Measurements from ENCODE around the gene ARHGAP33.

Gene ARHGAP33

DNA sequence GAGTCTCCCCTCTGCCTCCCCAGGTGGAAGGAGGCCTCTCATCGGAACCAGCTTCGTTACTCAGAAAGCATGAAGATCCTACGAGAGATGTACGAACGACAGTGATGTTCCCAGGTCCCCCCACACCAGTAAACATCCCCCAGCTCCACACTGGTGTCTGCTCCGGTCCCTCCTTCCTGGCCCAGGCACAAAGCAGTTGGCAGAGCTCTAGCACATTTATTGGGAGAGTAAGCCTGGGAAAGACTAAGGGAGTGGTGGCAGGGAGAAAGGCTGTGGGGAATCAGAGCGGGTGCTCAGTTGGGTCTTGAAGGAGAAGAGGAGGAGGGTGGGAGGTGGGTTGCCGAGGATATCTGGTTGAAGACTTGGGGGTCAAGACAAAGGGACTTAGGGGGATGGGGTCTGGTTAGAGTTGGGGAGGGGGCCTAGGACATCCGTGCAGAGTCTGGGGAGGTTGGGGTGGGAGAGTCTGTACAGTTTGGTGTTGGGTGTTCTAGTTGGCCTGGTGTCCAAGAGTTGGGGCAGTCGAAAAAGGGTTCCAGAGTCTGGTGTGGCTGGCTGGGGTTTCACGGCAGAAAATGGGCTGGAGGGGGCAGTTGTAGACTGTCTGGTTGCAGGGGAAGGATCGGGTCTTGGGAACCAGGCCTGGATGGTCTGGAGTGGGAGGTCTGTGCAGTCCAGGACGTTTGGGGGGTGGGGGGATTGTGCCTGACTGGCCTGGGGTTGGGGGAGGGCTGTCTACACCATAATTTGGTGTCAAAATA lies 20.8 kb upstream of the ARHGAP33 start:
- Histone ChIP-seq H3K4me2 (ENCODE audit: low read depth, low read length, poor library complexity, severe bottlenecking) (no peak overlapping the region), H3K27me3 (ENCODE audit: insufficient read depth, low read length, poor library complexity, severe bottlenecking) (no peaks in the 10 kb centered on the region), H3K36me3 (ENCODE audit: insufficient read depth, low read length) (no peaks in the 10 kb centered on the region; the same call in 1 of the 2 replicates), H3K9me3 (ENCODE audit: insufficient read depth, low read depth, low read length) (no peaks in the 10 kb centered on the region), H3K9ac (ENCODE audit: low read depth, low read length, poor library complexity, severe bottlenecking) (no peak overlapping the region), H4K20me1 (ENCODE audit: insufficient read depth, low read length, poor library complexity, severe bottlenecking) (no peaks in the 10 kb centered on the region), H3K4me1 (ENCODE audit: insufficient read depth, low read length, poor library complexity, severe bottlenecking) (peaks cover 18% of the 10 kb centered on the region), H2AFZ (ENCODE audit: low read length) (no peak overlapping the region), H3K79me2 (ENCODE audit: insufficient read depth, low read length) (peaks cover 15% of the 10 kb centered on the region; the same call in 1 of the 2 replicates), H3F3A (ENCODE audit: low read depth) (no peaks in the 10 kb centered on the region), H3K4me3 (ENCODE audit: low read length, poor library complexity, severe bottlenecking) (no peak overlapping the region), H3K9me2 (replicated peaks; ENCODE audit: low read depth, low read length) (no peaks in the 10 kb centered on the region)
- TF ChIP-seq, protein P1, sequence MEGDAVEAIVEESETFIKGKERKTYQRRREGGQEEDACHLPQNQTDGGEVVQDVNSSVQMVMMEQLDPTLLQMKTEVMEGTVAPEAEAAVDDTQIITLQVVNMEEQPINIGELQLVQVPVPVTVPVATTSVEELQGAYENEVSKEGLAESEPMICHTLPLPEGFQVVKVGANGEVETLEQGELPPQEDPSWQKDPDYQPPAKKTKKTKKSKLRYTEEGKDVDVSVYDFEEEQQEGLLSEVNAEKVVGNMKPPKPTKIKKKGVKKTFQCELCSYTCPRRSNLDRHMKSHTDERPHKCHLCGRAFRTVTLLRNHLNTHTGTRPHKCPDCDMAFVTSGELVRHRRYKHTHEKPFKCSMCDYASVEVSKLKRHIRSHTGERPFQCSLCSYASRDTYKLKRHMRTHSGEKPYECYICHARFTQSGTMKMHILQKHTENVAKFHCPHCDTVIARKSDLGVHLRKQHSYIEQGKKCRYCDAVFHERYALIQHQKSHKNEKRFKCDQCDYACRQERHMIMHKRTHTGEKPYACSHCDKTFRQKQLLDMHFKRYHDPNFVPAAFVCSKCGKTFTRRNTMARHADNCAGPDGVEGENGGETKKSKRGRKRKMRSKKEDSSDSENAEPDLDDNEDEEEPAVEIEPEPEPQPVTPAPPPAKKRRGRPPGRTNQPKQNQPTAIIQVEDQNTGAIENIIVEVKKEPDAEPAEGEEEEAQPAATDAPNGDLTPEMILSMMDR (conservative IDR thresholded peaks at IDR 0.05; ENCODE audit: low read length), result no peak
- TF ChIP-seq EZH2phosphoT487 (IDR thresholded peaks at IDR 0.05; ENCODE audit: borderline replicate concordance), result no peak

DNA sequence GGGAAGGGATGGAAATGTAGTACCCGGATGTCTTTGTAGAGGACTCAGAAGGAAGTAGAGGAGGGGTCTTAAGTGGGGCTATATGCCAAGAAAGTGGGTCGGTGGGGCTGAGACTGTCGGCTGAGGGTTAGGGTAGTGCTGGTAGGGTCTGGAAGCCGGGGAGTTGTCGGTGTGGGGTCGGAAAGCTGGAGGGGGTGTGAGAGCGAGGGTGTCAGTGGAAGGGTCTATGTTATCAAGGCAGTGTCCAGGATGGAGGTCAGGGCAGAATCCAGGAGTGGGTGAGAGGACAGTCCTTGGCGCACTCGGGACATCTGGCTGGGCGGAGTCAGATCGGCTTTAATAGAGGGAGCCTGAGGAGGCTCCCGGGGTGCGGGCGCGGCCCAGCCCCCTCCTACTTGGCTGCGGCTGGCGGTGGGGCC lies 20.2 kb upstream of the ARHGAP33 start:
- H3K4me1 ChIP-seq (ENCODE audit: insufficient read depth, low read length, poor library complexity, severe bottlenecking), result peaks cover 15% of the 10 kb centered on the region
- H3F3A ChIP-seq (ENCODE audit: low read depth), result no peaks in the 10 kb centered on the region
- no peaks in the 10 kb centered on the region; the same call in 1 of the 2 replicates for H3K36me3 ChIP-seq (ENCODE audit: insufficient read depth, low read length)
- peaks cover 14% of the 10 kb centered on the region; the same call in 1 of the 2 replicates for H3K79me2 ChIP-seq (ENCODE audit: insufficient read depth, low read length)
- no peak overlapping the region for H2AFZ ChIP-seq (ENCODE audit: low read length)
- no peaks in the 10 kb centered on the region for H3K9me2 ChIP-seq (replicated peaks; ENCODE audit: low read depth, low read length)
- no peak overlapping the region for H3K4me2 ChIP-seq (ENCODE audit: low read depth, low read length, poor library complexity, severe bottlenecking)
- H3K27me3 ChIP-seq (ENCODE audit: insufficient read depth, low read length, poor library complexity, severe bottlenecking), result no peaks in the 10 kb centered on the region
- TF ChIP-seq, protein P1 (conservative IDR thresholded peaks at IDR 0.05; ENCODE audit: low read length), result no peak
- no peak for TF ChIP-seq EZH2phosphoT487 (IDR thresholded peaks at IDR 0.05; ENCODE audit: borderline replicate concordance)
- H3K4me3 ChIP-seq (ENCODE audit: low read length, poor library complexity, severe bottlenecking), result no peak overlapping the region
- H3K9ac ChIP-seq (ENCODE audit: low read depth, low read length, poor library complexity, severe bottlenecking), result no peak overlapping the region
- no peaks in the 10 kb centered on the region for H3K9me3 ChIP-seq (ENCODE audit: insufficient read depth, low read depth, low read length)
- H4K20me1 ChIP-seq (ENCODE audit: insufficient read depth, low read length, poor library complexity, severe bottlenecking), result no peaks in the 10 kb centered on the region

GRCh38 chr19:35755550-35756376 lies 19.6 kb upstream of the ARHGAP33 start:
- Histone ChIP-seq H2AFZ (ENCODE audit: low read length) (no peak overlapping the region), H3K79me2 (ENCODE audit: insufficient read depth, low read length) (peaks cover 13% of the 10 kb centered on the region; the same call in 1 of the 2 replicates), H3K4me2 (ENCODE audit: low read depth, low read length, poor library complexity, severe bottlenecking) (no peak overlapping the region), H3K4me1 (ENCODE audit: insufficient read depth, low read length, poor library complexity, severe bottlenecking) (peaks cover 13% of the 10 kb centered on the region), H3K9me3 (ENCODE audit: insufficient read depth, low read depth, low read length) (no peaks in the 10 kb centered on the region), H4K20me1 (ENCODE audit: insufficient read depth, low read length, poor library complexity, severe bottlenecking) (no peaks in the 10 kb centered on the region), H3K9ac (ENCODE audit: low read depth, low read length, poor library complexity, severe bottlenecking) (no peak overlapping the region), H3K36me3 (ENCODE audit: insufficient read depth, low read length) (no peaks in the 10 kb centered on the region; the same call in 1 of the 2 replicates), H3K4me3 (ENCODE audit: low read length, poor library complexity, severe bottlenecking) (no peak overlapping the region), H3F3A (ENCODE audit: low read depth) (no peaks in the 10 kb centered on the region), H3K9me2 (replicated peaks; ENCODE audit: low read depth, low read length) (no peaks in the 10 kb centered on the region), H3K27me3 (ENCODE audit: insufficient read depth, low read length, poor library complexity, severe bottlenecking) (no peaks in the 10 kb centered on the region)
- TF ChIP-seq, protein P1 (conservative IDR thresholded peaks at IDR 0.05; ENCODE audit: low read length), result no peak
- no peak for TF ChIP-seq EZH2phosphoT487 (IDR thresholded peaks at IDR 0.05; ENCODE audit: borderline replicate concordance)

Measured in Loucy (cell line).